ENCODE measurements around the gene TARBP1. TPM values are rescaled to one million over a fixed set of nuclear protein-coding genes. Genes with fewer than 3 reads are reported as not detected.
"Not testable (repeated sequence)": the region's sequence is repeated elsewhere in the genome, so short reads cannot be mapped to it uniquely, and the experiment has no call there.

TARBP1 gene
- total RNA-seq, 1 experiment from 2014 or later = 28.7 TPM

DNA sequence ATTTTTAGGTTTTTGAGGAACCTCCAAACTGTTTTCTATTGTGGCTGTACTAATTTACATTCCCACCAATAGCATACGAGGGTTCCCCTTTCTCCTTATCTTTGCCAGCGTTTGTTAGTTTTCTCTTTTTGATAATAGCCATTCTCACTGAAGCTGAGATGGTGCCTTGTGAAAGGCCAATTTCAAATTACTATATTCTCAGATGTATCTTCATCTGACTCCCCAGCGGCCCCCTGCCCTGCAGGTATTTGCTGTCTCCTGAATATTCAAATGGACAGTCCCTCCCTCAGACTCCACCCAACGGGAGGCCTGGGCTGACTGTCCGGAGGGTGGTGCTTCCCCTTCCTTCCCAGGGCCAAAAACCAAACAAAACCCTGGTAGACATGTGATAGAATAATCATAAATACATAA, 33.5 kb upstream of the TARBP1 start:
- Histone ChIP-seq H3K4me3 (ENCODE audit: insufficient read depth, low read depth, low read length) (no peak overlapping the region), H3K36me3 (replicated peaks; ENCODE audit: control insufficient read depth, insufficient read depth, low read length) (no peaks in the 10 kb centered on the region), H3K27me3 (ENCODE audit: control insufficient read depth, insufficient read depth, low read length) (no peaks in the 10 kb centered on the region)
- peak; percentile 73 for DNase-seq

DNA sequence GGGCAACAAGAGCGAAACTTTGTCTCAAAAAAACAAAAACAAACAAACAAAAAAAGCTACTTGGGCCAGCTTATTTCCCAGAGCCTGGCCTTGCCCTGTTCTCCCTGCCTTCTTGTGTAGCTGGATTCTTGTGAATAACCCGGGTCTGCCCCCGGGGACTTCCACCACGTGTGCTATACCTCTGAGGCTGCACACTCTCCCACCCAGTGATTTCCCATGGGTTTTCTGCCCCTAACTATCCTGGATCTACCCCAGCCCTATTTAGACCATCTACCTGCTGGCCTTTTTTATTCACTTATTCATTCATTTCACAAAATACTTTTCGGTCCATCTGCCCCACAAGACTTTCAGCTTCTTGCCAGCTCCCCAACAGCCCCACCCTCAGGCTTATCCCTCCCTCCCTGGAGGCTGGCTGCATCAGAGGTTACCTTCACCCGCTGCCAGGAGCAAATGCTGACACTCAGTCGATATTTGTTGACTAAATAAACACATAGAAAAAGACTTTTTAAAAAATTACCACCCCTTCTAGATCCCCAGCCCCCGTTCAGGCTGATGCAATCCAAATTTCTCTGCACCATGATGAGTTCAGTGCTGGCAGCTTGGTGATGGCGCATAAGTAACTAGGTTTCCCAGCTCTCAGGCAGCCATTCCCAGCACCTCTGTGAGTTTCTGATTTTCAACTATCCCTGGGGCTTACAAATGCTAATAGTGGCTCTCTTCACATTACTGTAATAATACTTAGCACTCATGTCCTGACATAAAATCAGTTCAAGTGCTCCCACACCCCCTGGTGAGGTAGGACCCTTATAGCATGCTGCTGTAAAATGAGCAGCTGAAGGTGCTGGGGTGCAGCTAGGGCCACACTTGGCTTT, 30.7 kb upstream of the TARBP1 start:
- H3K4me3 ChIP-seq (ENCODE audit: insufficient read depth, low read depth, low read length) = no peak overlapping the region
- DNase-seq = no peak
- no peaks in the 10 kb centered on the region for H3K27me3 ChIP-seq (ENCODE audit: control insufficient read depth, insufficient read depth, low read length)
- H3K36me3 ChIP-seq (replicated peaks; ENCODE audit: control insufficient read depth, insufficient read depth, low read length) = no peaks in the 10 kb centered on the region

DNA sequence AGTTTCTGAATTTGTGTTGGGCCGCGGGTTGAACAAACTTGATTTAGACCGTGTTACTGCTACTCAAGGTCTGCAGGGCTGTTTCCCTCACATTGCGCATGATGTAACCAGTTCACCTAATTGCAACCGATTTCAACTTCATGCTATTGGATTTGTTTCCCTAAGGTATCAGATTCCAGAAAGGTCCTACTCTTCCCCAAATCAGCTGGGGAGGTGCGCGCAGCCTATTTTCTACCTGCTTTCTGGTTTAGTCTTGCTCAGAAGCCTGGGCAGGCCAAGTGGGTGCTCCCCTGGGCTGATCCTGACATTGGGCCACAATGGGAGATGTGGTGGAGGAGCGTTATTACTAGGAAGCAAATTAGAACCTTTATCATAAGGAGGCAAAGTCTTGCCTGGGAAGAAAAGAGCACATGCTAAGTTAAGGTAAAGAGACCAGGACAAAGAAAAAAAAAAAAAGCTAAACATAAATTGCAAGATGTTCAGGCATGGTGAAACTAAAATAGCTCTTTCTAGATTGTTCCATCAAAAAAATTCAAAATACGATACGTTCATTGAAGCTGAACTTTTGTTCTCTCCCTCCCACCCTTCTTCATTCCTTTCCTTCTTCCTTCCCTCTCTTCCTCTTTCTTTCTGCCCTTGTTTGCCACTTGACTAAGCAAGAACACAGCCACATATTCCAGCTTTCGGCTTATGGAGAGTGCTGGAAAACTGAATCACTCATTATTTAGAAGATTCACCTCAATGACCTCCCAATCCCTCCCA, 28.8 kb upstream of the TARBP1 start:
- Histone ChIP-seq H3K27me3 (ENCODE audit: control insufficient read depth, insufficient read depth, low read length) (no peaks in the 10 kb centered on the region), H3K36me3 (replicated peaks; ENCODE audit: control insufficient read depth, insufficient read depth, low read length) (no peaks in the 10 kb centered on the region), H3K4me3 (ENCODE audit: insufficient read depth, low read depth, low read length) (no peak overlapping the region)
- no peak for DNase-seq

DNA sequence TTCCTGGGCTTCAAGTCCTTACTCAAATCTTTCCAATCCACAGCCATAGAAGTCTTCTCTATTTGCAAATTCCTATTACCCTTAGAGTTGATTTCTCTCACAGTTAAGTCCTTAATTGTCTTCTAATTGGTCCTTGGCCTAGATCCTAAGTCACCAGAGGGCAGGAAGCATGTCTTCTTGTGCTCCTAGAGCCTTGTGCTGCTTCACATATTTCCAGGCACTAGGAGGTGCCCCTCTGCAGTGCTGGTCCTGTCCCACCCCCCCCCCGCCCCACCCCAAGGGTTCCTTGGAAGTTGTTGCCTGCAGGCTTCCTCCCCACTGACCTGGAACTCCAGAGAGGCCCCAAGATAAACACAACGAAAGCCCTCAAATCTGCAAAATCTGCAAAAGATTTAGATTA, 28.1 kb upstream of the TARBP1 start:
- no peak overlapping the region for H3K4me3 ChIP-seq (ENCODE audit: insufficient read depth, low read depth, low read length)
- no peaks in the 10 kb centered on the region for H3K27me3 ChIP-seq (ENCODE audit: control insufficient read depth, insufficient read depth, low read length)
- H3K36me3 ChIP-seq (replicated peaks; ENCODE audit: control insufficient read depth, insufficient read depth, low read length) = no peaks in the 10 kb centered on the region
- DNase-seq = no peak

DNA sequence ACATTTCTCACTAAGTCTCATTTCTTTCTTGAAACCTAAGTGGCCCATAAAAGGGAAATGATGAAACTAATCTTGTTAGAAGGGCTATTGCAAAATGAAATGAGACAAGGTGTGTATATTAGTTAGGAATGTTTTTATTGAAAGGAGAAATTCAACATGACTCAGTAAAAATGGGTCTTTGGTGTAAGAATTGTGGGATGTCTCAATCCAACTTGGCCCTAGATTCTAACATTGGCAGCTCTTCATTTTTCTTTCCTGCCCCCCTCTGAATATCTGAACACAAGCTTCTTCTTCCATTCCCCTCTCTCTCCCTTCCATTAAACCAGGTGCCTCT, 26.8 kb upstream of the TARBP1 start:
- no peaks in the 10 kb centered on the region for H3K27me3 ChIP-seq (ENCODE audit: control insufficient read depth, insufficient read depth, low read length)
- H3K4me3 ChIP-seq (ENCODE audit: insufficient read depth, low read depth, low read length) = no peak overlapping the region
- DNase-seq = no peak
- no peaks in the 10 kb centered on the region for H3K36me3 ChIP-seq (replicated peaks; ENCODE audit: control insufficient read depth, insufficient read depth, low read length)

DNA sequence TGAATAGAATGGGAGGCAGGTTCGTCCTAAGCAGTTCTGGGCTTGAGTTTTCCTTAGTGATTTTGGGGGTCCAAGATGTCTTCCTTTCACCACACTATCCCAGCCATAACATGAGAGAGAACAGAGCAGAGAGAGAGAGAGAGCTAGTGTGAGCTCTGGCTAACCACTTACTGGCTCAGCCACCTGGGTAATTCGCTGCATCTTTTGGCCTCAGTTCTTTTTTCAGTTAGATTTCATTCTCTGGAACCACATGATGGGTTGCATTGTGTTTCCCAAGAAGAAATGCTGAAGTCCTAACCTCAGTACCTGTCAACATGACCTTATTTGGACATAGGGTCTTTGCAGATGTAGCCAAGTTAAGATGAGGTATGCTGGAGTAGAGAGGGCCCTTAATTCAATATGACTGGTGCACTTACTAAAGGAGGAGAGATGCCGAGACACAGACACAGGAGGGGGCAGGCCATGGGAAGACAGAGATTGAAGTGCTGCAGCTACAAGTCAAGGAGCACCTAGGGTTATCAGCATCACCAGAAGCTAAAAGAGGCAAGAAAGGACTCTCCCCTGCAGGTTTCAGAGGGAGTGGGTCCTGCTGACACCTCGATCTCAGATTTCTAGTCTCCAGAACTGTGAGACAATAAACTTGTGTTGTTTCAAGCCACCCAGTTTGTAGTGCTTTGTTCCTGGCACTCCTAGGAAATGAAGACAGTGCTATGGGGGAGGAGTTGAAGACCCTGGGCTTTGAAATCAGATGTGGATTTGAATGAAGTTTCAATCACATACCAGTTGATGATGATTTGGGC, 26.2 kb upstream of the TARBP1 start:
- H3K27me3 ChIP-seq (ENCODE audit: control insufficient read depth, insufficient read depth, low read length) = no peaks in the 10 kb centered on the region
- H3K4me3 ChIP-seq (ENCODE audit: insufficient read depth, low read depth, low read length) = no peak overlapping the region
- no peaks in the 10 kb centered on the region for H3K36me3 ChIP-seq (replicated peaks; ENCODE audit: control insufficient read depth, insufficient read depth, low read length)
- no peak for DNase-seq

DNA sequence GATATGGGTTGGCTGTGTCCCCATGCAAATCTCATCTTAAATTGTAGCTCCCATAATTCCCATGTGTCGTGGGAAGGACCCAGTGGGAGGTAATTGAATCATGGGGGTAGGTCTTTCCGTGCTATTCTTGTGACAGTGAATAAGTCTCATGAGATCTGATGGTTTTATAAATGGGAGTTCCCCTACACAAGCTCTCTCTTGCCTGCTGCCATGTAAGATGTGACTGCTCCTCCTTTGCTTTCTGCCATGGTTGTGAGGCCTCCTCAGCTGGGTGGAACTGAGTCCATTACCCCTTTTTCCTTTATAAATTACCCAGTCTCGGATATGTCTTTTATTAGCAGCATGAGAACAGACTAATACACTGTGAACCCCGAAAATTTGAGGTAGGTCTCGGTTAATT, 25.3 kb upstream of the TARBP1 start:
- DNase-seq; H3K36me3 ChIP-seq (replicated peaks; ENCODE audit: control insufficient read depth, insufficient read depth, low read length); H3K4me3 ChIP-seq (ENCODE audit: insufficient read depth, low read depth, low read length); H3K27me3 ChIP-seq (ENCODE audit: control insufficient read depth, insufficient read depth, low read length): not testable (repeated sequence)

DNA sequence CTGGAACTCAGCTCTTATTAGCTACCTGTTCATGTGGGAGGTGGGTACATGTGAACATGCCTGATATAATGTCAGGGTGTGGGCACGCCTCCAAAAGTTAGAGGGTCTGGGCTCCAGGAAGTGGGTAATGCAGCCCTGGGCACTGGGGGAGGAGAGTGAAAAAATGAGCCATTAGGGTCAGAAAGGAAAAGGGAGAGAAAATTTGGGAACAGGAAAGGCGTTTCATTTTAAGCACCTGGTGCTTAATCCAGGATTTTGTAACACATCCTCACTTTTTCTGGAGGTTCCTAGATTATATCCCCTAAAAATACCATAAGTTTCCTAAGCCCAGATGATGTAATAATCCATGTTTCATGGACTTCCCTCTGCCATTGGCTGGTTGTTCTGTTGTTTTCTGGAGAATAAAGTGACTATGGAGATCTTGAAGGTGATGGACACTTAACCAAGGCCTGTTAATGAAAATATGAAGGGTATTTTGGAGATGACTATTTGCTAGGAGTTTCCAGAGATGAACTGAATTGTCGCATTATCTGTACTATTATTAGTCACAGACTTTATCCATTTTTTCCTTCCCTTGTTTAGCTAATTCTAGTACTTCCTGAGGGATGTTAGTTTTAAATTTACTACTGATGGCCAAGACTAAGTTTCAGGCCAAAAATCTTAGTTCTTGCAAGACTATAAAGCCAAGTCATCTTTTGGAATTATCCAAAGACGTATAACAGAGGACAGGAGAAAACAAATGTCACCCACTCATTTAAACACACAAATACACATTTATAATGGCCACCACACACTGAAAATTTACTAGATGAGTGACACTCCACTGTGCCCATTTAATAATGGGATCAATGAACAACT, 24.4 kb upstream of the TARBP1 start:
- Histone ChIP-seq H3K4me3 (ENCODE audit: insufficient read depth, low read depth, low read length) (no peak overlapping the region), H3K36me3 (replicated peaks; ENCODE audit: control insufficient read depth, insufficient read depth, low read length) (no peaks in the 10 kb centered on the region), H3K27me3 (ENCODE audit: control insufficient read depth, insufficient read depth, low read length) (no peaks in the 10 kb centered on the region; the same call in 1 of the 2 replicates)
- no peak for DNase-seq

DNA sequence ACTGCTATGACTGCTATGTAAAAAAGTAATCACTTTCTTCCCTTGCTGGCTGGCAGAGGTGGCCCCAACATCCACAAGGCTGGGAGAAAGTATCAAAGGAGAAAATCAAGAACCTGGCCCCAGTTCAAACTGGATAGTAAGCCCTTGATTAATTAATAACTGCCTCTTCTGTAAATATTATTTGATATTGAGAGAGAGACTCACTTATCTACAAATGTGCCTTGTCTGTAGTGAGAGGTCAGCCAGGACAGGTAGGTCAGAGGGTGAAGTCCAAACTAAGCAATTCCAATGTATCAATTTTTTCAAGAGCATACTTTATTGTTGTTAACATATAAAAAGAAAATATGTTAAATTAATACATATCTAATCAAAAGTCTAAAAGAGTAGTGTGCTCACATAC, 23.8 kb upstream of the TARBP1 start:
- no peak for DNase-seq
- Histone ChIP-seq H3K27me3 (ENCODE audit: control insufficient read depth, insufficient read depth, low read length) (no peaks in the 10 kb centered on the region; the same call in 1 of the 2 replicates), H3K36me3 (replicated peaks; ENCODE audit: control insufficient read depth, insufficient read depth, low read length) (no peaks in the 10 kb centered on the region), H3K4me3 (ENCODE audit: insufficient read depth, low read depth, low read length) (no peak overlapping the region)

DNA sequence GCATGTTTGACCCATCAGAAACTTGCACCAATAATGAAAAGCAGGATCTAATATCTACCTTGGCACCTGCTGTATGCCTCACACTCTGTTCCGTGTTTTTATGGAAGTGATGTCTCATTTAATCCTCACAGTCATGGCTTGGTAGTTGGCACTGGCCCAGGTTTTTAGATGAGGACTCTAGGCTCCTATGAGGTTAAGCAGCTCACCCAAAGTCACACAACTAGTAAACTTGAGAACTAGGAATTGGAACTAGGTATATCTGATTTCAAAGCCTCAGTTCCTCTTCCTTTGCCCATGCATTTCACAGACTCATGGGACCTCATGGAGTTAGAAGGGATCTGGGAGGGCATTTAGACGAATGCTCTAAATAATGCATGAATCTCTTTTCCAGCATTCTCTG, 21.3 kb upstream of the TARBP1 start:
- Histone ChIP-seq H3K4me3 (ENCODE audit: insufficient read depth, low read depth, low read length) (no peak overlapping the region), H3K27me3 (ENCODE audit: control insufficient read depth, insufficient read depth, low read length) (no peaks in the 10 kb centered on the region; the same call in 1 of the 2 replicates), H3K36me3 (replicated peaks; ENCODE audit: control insufficient read depth, insufficient read depth, low read length) (no peaks in the 10 kb centered on the region)
- DNase-seq = no peak

DNA sequence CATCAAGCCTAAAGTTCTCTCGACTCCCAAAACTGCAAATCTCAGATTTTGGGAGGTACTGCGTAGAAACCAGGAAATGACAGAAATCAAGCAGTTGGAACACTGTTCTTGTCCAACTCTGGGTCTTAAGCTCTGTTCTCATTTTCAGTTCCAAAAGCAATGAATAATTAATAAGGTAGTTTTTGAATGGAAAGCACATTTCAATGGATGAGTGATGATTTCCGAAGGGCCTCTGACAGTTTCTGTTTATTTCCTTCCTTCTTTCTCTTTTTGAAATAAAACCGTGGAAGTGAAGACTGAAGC, 20.9 kb upstream of the TARBP1 start:
- Histone ChIP-seq H3K4me3 (ENCODE audit: insufficient read depth, low read depth, low read length) (no peak overlapping the region), H3K36me3 (replicated peaks; ENCODE audit: control insufficient read depth, insufficient read depth, low read length) (no peaks in the 10 kb centered on the region), H3K27me3 (ENCODE audit: control insufficient read depth, insufficient read depth, low read length) (no peaks in the 10 kb centered on the region; the same call in 1 of the 2 replicates)
- DNase-seq = no peak

DNA sequence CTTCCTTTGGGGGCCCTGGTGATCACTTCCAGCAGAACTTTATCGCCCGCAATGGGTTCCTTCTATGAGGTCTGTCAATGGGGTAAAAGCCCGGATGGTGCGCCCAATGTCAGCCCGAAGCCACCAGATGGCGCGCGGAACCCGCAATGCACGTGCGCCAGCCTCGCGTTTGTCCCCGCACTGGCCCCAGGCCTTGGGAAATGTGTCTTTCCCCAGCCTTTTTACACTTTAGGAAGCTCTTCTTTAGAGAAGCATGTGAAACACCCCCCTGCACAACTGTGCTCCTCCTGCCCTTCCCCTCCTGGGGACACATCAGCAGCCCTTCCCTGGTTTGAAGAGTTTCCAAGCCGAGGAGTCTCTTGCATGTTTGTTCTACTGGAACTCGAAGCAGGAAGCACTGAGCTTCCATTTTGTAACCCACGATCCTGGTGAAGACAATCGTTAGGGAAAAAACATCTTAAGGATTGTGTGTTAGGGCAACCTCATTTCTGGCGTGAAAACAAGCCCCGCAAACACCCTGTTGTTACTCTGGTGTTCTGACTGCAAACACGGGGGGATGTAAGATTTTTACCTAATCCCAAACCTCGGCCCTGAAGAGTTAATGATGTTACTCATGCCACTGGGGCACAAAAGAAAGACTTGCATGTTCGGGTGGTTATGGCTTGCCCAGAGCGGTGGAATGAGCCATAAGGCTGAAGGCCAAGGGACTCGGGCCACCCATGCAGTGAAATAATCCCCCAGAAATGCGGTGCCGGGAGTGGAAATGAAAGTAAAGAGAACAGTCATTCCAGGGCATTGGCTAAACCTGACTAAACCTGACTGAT, 20.4 kb upstream of the TARBP1 start:
- H3K4me3 ChIP-seq (ENCODE audit: insufficient read depth, low read depth, low read length) = no peak overlapping the region
- H3K36me3 ChIP-seq (replicated peaks; ENCODE audit: control insufficient read depth, insufficient read depth, low read length) = no peaks in the 10 kb centered on the region
- peak; percentile 84 for DNase-seq
- H3K27me3 ChIP-seq (ENCODE audit: control insufficient read depth, insufficient read depth, low read length) = no peaks in the 10 kb centered on the region; the same call in 1 of the 2 replicates

DNA sequence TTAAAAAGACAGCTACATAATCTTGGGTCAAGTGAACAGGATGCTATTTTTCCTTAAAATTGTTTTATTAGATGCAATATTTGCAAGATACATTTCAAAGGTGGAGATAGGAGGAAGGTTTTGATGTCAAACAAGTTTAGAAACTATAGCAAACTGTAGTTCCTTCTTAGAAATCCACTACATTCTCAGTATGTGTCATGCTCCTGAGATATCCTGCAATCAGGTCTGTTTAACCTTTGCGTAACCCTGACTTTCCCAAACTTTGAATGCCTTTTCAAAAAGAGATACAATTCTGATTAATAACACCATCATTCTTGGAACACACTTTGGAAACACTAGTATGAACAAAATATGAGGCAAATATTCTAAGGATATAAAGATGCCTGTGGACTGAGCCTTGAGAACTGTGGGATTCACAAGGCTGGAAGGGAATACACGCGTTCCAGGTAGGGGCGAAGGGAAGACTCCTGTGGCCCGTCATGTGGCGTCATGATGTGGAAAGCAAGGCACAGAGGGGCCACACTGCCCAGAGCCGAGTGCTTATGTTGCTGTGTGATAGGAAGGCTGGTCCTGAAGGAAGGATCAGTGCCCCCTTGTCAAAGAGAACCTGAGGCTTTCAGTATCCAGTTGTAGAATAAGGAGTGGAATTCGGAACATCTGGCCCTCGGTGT, 19.6 kb upstream of the TARBP1 start:
- H3K27me3 ChIP-seq (ENCODE audit: control insufficient read depth, insufficient read depth, low read length) = no peaks in the 10 kb centered on the region; the same call in 1 of the 2 replicates
- DNase-seq = no peak
- H3K4me3 ChIP-seq (ENCODE audit: insufficient read depth, low read depth, low read length) = no peak overlapping the region
- no peaks in the 10 kb centered on the region for H3K36me3 ChIP-seq (replicated peaks; ENCODE audit: control insufficient read depth, insufficient read depth, low read length)
